Brain microvascular endothelial cell (primary cell): Measurements from ENCODE around the gene KIF20B.

Source experiments
- DNase-seq: peaks from one replicate; pipeline ENCODE4 v3.0.0-alpha.2; 2020
- H3K27ac ChIP-seq: fragments of 250-450 bp; sonication (Bioruptor Pico); 2 replicates; pipeline ENCODE4 v1.5.1; 2020; ENCODE audit warnings: mild to moderate bottlenecking, moderate library complexity
- H3K27me3 ChIP-seq: fragments of 250-450 bp; sonication (Bioruptor Pico); replicated peaks from 2 replicates; pipeline ENCODE4 v1.5.1; 2020; ENCODE audit warnings: mild to moderate bottlenecking
- H3K36me3 ChIP-seq: fragments of 250-450 bp; sonication (Bioruptor Pico); replicated peaks from 2 replicates; pipeline ENCODE4 v1.5.1; 2020; ENCODE audit warnings: mild to moderate bottlenecking
- H3K4me3 ChIP-seq: 2 replicates; pipeline ENCODE4 v1.5.1; 2011; ENCODE audit warnings: low read depth, mild to moderate bottlenecking, control low read depth, low read length, moderate library complexity
- CTCF ChIP-seq: IDR thresholded peaks from 2 replicates; pipeline ENCODE4 v1.5.1; 2011; ENCODE audit warnings: low read depth, mild to moderate bottlenecking, moderate library complexity, low read length, control low read depth, inconsistent platforms; ENCODE audit errors: missing control alignments
- in situ Hi-C: cut with HindIII; loops from 2 replicates; pipeline ENCODE4 v1.10.0; 2017; ENCODE audit warnings: low sequenced_read_pairs, low pct_ligation_motif_present

KIF20B gene

GRCh38 chr10:89701242-89702120 lies at the start of gene KIF20B:
Gene KIF20B (plus strand): TSS chr10:89701590. CDS start chr10:89705295, 3,705 bp downstream.
- in situ Hi-C loops = no loop called here
- peak; percentile 52 for TF ChIP-seq CTCF

GRCh38 chr10:89651916-89652573 lies 49.3 kb upstream of the KIF20B start:
- no peak overlapping the region for H3K4me3 ChIP-seq
- H3K27ac ChIP-seq = no peak overlapping the region
- in situ Hi-C loops = no loop called here
- H3K36me3 ChIP-seq = no peaks in the 10 kb centered on the region
- no peak for DNase-seq
- TF ChIP-seq CTCF = no peak
- H3K27me3 ChIP-seq = no peaks in the 10 kb centered on the region

More at GRCh38 chr10:89701242-89702120, at the start of gene KIF20B:
- Histone ChIP-seq H3K4me3 (peak within 1 kb of the TSS; percentile 93), H3K36me3 (no peaks in the 10 kb centered on the region), H3K27me3 (no peaks in the 10 kb centered on the region), H3K27ac (peak within 1 kb of the TSS; percentile 69)
- peak; percentile 97 for DNase-seq

GRCh38 chr10:89652806-89653370 lies 48.5 kb upstream of the KIF20B start:
- in situ Hi-C loops = no loop called here

GRCh38 chr10:89653410-89653869 lies 48.0 kb upstream of the KIF20B start:
- Histone ChIP-seq H3K27me3 (no peaks in the 10 kb centered on the region), H3K4me3 (no peak overlapping the region), H3K27ac (no peak overlapping the region), H3K36me3 (no peaks in the 10 kb centered on the region)
- DNase-seq = peak; percentile 42
- no peak for TF ChIP-seq CTCF
- in situ Hi-C loops = no loop called here

More at GRCh38 chr10:89652806-89653370, 48.5 kb upstream of the KIF20B start:
- H3K36me3 ChIP-seq = no peaks in the 10 kb centered on the region
- no peak for TF ChIP-seq CTCF
- DNase-seq = no peak
- no peak overlapping the region for H3K4me3 ChIP-seq
- H3K27me3 ChIP-seq = no peaks in the 10 kb centered on the region
- H3K27ac ChIP-seq = no peak overlapping the region

- Histone ChIP-seq H3K27ac (no peak overlapping the region), H3K36me3 (no peaks in the 10 kb centered on the region), H3K4me3 (no peak overlapping the region), H3K27me3 (no peaks in the 10 kb centered on the region)
- no peak for TF ChIP-seq CTCF
- in situ Hi-C loops = no loop called here
- no peak for DNase-seq
Observed at GRCh38 chr10:89655722-89656121, 45.7 kb upstream of the KIF20B start.
